ENCODE results near the gene SERPINB6.

Gene SERPINB6

GRCh38 chr6:2990932-2991506 is 19.7 kb upstream of the SERPINB6 start:
- TF ChIP-seq, protein P1, sequence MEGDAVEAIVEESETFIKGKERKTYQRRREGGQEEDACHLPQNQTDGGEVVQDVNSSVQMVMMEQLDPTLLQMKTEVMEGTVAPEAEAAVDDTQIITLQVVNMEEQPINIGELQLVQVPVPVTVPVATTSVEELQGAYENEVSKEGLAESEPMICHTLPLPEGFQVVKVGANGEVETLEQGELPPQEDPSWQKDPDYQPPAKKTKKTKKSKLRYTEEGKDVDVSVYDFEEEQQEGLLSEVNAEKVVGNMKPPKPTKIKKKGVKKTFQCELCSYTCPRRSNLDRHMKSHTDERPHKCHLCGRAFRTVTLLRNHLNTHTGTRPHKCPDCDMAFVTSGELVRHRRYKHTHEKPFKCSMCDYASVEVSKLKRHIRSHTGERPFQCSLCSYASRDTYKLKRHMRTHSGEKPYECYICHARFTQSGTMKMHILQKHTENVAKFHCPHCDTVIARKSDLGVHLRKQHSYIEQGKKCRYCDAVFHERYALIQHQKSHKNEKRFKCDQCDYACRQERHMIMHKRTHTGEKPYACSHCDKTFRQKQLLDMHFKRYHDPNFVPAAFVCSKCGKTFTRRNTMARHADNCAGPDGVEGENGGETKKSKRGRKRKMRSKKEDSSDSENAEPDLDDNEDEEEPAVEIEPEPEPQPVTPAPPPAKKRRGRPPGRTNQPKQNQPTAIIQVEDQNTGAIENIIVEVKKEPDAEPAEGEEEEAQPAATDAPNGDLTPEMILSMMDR (conservative IDR thresholded peaks at IDR 0.05; ENCODE audit: low read depth, low read length) = no peak
- H3K4me3 ChIP-seq (ENCODE audit: low read depth, low read length) = peak overlapping the region; percentile 77
- DNase-seq (ENCODE audit: low read depth) = no peak

DNA sequence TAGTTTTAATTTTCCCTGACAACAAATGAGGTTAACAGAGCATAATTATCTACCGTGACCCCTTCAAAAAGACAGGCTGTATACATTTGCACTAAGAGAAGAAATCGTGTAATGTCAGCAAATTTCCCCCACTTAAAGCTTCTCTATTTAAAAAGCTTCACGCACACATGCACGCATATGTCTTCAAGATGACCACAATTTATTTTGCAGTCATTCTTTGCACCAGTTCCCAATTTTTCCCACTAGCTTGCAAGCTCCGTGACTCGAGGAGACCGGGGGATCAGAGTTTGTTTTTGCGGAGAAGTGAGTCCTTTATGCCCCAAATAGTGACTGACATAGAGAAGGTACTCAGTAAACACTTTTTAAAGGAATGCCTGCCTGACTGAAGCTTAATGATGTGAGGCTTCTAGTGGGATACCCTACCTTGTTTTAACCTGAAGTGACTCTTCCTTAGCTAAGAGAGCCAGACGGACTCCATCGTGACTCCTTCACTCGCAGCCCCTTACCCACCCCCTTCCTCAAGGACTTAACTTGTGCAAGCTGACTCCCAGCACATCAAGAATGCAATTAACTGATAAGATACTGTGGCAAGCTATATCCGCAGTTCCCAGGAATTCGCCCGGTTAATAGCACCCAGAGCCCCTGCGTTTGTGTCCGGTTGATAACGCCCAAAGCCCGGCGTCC is 19.0 kb upstream of the SERPINB6 start:
- peak; percentile 60 for DNase-seq (ENCODE audit: low read depth)

GRCh38 chr6:2989332-2990247 is 18.2 kb upstream of the SERPINB6 start:
- peak; percentile 99 for DNase-seq (ENCODE audit: low read depth)
- peak overlapping the region; percentile 77 for H3K4me3 ChIP-seq (ENCODE audit: low read depth, low read length)
- TF ChIP-seq, protein P1 (conservative IDR thresholded peaks at IDR 0.05; ENCODE audit: low read depth, low read length) = no peak

More for the DNA sequence above, 19.0 kb upstream of the SERPINB6 start:
- peak overlapping the region; percentile 77 for H3K4me3 ChIP-seq (ENCODE audit: low read depth, low read length)
- TF ChIP-seq, protein P1 (conservative IDR thresholded peaks at IDR 0.05; ENCODE audit: low read depth, low read length) = no peak

GRCh38 chr6:2988426-2989331 is 17.3 kb upstream of the SERPINB6 start:
- H3K4me3 ChIP-seq (ENCODE audit: low read depth, low read length) = peak overlapping the region; percentile 77
- TF ChIP-seq, protein P1 (conservative IDR thresholded peaks at IDR 0.05; ENCODE audit: low read depth, low read length) = peak; percentile 53
- peak; percentile 83 for DNase-seq (ENCODE audit: low read depth)

- TF ChIP-seq, protein P1 (conservative IDR thresholded peaks at IDR 0.05; ENCODE audit: low read depth, low read length) = no peak
- no peak for DNase-seq (ENCODE audit: low read depth)
- peak overlapping the region; percentile 77 for H3K4me3 ChIP-seq (ENCODE audit: low read depth, low read length)
Observed at GRCh38 chr6:2988094-2988425, 16.7 kb upstream of the SERPINB6 start.

- DNase-seq (ENCODE audit: low read depth) = peak; percentile 46
- TF ChIP-seq, protein P1 (conservative IDR thresholded peaks at IDR 0.05; ENCODE audit: low read depth, low read length) = no peak
- no peak overlapping the region for H3K4me3 ChIP-seq (ENCODE audit: low read depth, low read length)
Observed at GRCh38 chr6:2986722-2987221, 15.4 kb upstream of the SERPINB6 start.

All from choroid plexus epithelial cell (primary cell).